GM21360 (cell line): ENCODE measurements around the gene USP32.
"Not testable (repeated sequence)": the region's sequence is repeated elsewhere in the genome, so short reads cannot be mapped to it uniquely, and the experiment has no call there.

Experiments
- ATAC-seq: cut with Tn5 transposase; IDR thresholded peaks from one replicate; pipeline ENCODE4 v1.9.1; 2021; ENCODE audit warnings: mild to moderate bottlenecking, moderate library complexity; ENCODE audit not compliant: unreplicated experiment

The USP32 gene

DNA sequence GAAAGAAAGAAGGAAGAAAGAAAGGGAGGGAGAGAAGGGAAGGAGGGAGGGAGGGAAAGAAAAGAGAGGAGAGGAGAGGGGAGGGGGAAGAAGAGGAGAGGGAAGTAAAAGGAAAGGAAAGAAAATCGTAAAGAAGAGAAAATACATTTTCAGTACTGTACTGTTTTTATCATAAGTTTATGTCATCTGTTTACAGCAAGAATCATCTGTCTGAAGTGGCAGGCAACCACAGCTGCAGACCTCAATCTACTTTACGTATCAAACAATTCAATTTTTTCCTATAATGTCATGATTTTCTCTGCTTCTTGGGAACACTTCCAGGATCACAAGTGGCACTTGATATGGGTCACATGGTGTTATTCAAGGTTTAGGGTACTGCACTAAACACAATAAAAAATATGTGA is 58.3 kb downstream of the USP32 start:
- no peak for ATAC-seq

DNA sequence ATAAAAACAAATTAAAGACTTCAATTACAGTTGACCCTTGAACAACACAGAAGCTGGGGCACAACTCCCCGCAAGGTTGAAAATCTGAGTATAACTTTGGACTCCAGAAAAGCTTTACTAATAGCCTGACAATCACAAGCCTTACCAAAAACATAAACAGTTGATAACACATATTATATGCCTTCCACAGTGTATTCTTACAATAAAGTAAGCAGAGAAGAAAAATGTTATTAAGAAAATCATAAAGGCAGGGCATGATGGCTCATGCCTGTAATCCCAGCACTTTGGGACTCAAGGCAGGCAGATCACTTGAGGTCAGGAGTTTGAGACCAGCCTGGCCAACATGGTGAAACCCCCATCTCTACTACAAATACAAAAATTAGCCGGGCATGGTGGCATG is 58.9 kb downstream of the USP32 start:
- ATAC-seq = not testable (repeated sequence)

DNA sequence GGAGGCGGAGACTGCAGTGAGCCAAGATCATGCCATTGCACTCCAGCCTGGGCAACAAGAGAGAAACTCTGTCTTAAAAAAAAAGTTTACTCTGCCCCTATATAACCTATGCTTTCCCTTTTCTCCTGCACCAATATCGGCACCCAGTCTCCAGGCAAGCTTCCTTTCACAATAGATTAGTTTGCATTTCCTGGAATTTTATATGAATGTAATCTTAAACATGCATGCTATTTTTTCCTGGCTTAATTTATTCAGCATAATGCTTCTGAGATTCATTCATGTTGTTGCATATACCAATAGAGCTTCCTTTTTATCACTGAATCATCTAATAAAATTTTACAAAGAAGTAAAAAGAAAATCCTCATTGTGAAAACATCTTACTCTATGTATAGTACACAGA is 59.4 kb downstream of the USP32 start:
- no peak for ATAC-seq

DNA sequence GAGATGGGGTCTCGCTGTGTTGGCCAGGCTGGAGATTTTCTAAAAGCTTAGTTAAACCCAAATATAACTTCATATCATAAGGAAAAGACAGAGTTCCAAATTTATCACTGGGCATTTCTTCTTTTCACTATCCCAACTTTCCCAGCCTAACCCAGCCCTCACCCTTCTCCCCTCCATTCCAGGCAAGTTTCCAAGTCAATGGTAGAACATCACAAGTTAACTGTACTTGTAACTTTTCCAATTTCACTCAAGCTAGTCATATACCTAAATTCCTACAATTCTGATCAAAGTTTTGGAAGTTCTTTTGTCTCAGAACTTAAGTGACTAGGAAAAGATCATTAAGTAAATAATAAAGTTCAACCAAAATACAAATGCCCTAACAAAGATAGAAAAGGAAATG is 61.2 kb downstream of the USP32 start:
- ATAC-seq = no peak

DNA sequence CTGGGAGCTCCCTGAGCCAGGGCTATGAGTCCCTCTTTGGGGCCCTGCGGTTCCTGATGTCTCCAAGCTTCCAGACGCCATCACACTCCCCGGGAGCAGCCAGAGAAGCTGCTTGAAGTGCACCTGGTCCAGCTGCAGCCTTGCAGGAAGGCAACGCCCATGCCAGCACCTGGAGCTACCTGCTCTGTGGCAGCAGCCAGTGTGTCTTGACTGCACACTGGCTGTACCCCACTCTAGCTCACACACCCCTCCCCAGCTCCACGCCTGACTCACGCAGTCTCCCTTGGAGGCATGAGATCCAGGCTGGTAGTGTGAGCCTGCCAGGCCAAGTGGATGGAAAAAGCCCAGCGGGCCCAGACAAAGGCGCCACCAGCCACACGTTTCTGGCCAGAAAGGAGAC is 63.3 kb downstream of the USP32 start:
- ATAC-seq = no peak

DNA sequence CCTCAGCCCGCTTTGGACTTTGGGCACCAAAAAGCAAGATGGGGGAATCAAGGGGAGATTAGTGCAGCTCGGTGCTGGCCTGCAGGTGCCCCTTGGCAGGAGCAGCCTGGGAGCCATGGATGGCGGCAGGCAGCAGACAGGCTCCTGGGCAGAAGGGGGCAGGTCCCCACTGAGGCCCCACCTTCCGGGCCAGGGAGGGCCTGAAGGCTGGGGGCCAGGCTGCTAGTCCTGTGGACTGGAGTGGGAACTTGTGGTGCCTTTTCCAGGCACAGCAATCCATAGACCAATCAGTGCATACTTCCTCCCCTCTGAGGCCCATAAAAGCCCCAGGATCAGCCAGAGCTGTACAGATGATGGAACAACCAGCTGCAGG is 64.0 kb downstream of the USP32 start:
- no peak for ATAC-seq

DNA sequence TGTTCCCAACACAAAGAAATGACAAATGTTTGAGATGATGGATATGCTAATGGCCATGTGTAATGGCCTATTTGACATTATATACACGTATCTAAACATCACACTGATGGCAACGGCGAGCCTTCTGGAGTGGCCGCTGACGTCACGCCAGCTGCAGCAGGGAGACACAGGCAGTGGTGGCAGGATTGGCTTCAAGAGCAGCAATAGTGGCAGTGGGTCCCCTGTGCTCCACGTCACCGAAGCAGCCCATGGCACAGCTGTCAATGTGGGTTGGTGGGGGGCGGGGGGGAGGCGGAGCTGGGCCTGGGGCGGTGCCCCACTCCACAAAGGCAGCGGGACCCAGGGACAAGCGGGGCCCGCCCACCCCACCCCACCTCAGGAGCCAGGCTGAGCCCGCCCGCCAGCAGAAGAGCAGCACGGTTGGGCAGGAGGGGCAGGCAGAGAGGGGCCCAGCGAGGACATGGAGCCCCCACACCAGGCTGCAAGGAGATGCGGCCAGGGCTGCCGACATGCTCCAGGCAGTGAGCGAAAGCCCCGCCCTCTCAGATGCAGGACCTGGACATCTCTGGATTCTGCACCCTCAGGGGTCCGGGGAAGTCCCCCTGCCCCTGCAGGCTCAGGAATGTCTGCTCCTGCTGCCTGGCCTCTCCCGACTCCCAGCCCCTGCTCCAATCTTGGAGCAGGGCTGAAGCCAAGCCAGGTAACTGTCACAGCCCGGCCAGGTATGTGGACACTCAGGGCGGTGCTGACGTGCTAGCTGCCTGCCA is 64.6 kb downstream of the USP32 start:
- no peak for ATAC-seq

DNA sequence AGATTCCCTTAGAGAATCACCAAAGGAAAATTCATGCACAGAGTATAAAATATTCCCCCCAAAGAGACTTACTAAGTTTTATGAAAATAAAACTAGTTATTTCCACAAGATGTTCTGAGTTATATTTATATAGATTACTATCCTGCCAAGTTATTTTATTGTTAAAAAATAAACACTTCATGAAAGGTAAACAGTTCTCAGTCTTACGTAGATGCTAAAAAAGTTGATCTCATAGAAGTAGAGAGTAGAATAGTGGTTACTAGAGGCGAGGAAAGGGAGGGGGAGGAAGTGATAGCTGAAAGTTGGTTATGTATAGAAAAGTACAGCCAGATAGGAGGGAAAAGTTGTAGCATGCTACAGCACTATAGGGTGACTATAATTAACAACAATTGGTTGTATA is 65.2 kb downstream of the USP32 start:
- no peak for ATAC-seq

DNA sequence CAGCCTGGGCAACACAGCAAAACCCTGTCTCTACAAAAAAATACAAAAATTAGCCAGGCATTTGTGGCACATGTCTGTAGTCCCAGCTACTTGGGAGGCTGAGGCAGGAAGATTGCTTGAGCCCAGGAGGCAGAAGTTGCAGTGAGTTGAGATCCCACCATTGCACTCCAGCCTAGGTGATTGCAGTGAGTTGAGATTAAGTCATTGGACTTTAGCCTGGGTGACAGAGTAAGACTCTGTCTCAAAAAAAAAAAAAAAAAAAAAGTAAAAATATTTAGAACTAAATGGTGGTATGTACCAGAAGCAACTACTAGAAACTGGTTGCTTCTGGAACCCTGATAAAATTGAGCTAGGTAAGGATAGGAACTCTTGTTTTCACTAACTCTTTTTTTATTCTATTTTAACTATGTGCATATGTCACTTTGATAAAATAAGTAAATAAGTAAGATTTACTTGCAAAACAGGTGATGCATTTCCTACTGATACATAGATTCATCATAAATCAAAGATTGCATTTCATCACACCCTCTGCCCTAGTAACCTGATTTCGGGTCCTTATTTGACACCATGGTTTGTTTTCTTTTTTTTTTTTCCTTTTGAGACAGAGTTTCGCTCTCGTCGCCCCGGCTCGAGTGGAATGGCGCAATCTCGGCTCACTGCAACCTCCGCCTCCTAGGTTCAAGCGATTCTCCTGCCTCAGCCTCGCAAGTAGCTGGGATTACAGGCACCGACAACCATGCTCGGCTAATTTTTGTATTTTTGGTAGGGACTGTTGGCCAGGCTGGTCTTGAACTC is 66.0 kb downstream of the USP32 start:
- no peak for ATAC-seq

DNA sequence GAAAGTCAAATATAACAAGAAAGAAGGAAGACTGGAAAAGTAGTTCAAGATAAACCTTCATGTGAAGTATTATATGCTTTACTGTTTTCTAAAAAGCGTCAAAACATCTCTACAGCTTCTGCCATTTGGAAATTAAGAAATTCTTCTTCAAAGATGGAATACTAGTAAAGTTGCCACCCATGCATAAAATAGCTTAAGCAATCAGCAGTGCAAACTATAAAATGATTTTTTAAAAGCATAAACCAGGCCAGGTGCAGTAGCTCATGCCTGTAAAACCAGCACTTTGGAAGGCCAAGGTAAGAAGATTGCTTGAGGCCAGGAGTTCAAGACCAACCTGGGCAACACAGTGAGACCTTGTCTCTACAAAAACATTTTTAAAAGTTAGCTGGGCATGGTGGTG is 68.2 kb downstream of the USP32 start:
- no peak for ATAC-seq

DNA sequence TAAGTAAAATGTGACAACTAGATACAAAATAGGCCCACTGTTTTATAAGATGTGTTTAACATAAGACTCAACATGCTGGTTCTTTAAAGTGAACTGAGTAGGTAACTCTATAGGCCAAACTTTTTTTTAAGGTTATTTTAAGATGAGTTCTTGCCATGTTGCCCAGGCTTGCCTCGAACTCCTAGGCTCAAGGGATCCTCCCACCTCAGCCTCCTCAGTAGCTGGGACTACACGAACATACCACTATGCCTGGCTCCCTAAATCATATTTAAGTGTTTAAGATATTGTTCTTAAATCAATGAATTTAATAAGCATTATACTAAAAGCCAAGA is 69.9 kb downstream of the USP32 start:
- no peak for ATAC-seq

DNA sequence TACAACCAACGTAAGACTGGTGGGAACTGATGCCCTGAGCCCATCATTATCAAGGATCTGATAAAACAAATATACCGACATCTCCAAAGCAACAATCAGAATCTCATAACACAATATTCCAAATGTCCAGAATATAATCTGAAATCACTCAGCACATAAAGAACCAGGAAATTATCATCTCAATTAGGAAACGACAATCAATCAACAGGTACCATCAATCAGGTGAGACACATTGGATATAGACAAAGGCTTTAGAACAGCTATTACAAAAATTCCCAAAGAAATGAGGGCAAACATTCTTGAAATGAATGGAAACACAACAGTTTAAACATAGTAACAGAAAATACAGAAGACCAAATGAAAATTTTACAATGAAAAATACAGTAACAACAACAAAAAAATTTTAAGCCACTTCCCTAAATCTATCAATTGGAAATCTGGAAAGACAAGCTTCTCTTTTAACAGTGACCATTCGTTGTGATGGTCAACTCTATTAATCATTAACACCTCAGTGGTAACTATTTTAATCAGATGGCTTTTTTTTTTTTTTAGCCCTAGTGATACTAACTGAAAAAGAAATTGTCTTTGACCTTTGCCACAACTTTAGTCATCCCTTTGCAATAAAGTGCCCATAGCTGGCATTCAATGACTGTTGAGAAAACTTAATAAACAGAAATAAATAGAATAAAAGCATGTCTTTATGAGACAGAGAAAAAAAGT is 70.4 kb downstream of the USP32 start:
- no peak for ATAC-seq

DNA sequence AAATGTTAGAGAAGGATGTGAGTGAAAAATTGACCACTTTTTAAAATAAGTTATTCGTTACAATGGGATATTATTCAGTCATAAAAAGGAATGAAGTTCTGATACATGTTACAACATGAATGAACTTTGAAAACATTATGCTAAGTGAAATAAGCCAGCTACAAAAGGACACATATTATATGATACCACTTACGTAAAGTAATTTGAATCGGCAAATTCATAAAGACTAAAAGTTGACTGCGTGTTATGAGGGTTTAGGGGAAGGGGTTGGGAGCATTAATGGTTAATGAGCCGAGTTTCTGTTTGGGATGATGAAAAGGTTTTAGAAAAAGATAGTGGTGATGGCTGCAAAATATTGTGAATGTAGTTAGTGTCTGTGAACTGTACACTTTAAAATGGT is 73.1 kb downstream of the USP32 start:
- ATAC-seq = no peak

DNA sequence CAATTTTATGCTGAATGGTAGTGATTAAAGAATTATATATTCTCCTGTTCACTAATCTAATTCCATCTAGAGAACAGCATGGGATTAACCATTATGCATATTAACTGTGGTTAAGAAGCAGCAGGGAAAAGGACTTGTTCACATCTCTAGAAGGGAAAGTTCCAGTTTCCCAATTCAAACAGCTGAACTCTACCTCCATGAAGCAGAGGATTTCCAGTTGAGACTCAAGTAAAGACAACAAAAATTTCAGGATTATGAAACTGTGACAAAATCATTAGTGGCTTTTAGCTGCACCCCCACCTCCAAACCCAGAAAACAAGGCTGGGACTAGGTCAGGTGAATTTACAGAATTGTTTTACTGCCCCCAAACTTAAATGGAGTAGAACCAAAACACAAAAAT is 73.6 kb downstream of the USP32 start:
- no peak for ATAC-seq

DNA sequence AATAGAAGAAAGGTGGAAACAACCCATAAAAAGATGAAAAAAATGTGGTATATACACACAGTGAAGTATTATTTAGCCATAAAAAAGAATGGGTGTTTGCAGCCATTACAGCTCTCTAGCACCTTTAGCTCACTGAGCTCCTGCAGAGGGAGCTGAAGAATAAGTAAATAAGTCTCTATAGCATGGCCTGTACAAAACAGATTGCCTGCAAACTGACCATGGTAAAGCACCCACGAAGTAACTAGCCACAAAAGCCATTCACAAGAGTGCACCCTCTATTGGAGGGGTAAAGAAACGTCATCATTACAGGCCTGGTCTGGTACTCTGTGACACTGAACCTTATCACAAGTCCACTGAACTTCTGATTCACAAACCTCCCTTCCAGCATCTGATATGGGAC is 76.3 kb downstream of the USP32 start:
- no peak for ATAC-seq

DNA sequence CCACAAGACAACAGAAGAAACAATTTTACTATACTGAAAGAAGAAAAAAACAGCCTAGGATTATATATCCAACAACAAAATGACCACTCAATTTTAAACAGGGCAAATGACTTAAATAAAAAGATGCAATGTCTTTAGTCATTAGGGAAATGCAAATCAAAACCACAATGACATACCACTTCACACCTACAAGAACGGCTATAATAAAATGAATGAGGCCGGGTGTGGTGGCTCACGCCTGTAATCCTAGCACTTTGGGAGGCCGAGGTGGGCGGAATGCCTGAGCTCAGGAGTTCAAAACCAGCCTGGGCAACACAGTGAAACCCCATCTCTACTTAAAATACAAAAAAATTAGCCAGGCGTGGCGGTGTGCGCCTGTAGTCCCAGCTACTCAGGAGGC is 77.0 kb downstream of the USP32 start:
- not testable (repeated sequence) for ATAC-seq

DNA sequence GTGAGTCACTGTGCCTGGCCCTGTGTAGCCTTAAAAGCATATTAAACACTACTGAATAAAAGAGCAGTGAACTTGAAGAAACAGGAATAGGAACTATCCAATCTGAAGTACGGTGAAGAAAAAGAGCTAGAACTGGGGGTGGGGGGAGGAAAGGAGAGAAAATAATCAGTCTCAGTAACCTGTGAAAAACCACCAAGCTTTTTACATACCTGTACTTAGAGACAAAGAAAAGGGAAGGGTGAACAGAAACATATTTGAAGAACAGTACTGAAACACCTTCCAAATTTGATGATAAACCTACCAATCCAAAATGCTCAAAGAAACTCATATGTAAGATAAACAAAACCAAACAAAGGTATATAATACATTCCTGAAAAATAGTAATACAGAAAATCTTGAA is 77.5 kb downstream of the USP32 start:
- no peak for ATAC-seq

DNA sequence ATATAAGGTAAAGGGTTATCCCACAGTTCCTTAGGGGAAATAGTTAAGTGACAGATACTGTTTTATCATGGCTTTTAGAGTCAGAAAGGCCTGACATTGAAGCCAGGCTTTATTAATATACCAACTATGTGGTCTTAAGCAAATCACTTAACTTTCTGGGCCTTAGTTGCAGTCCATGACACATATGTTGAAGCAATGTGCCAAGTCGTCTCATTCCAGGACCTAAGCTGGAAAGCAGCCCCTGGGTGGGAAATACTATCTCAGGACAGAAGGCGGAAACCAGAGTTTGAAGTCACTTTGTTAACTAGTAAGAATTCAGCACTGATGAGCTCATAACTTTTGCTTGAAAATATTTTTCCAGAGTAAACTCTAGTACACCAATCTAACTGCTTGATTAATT is 80.0 kb downstream of the USP32 start:
- ATAC-seq = no peak

DNA sequence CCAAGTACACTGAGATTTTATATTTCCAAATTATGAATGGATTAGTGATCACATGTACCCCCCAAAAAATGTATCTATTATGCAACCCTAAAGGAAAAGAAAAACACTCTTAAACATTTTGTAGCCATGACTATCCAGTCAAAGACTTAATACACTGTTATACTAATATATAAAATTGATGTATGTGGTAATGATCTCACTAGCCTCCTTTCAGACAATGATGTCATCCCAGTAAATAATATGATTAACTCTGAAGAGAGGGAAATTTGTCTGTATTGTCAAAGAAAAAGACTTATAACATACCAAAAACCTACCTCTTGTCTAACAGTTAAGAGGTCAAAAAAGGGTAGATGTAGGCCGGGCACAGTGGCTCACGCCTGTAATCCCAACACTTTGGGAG is 80.7 kb downstream of the USP32 start:
- ATAC-seq = no peak

DNA sequence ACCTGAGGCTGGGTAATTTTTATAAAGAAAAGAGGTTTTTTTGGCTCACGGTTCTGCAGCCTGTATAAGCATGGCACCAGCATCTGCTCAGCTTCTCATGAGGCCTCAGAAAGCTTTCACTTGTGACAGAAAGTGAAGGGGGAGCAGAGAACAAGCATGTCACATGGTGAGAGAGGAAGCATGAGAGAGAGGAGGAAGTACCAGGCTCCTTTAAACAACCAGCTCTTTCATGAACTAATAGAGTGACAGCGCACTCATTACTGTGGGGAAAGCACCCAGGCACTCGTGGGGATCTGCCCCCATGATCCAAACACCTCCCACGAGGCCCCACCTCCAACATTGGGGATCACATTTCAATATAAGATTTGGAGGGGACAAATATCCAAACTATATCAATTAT is 86.8 kb downstream of the USP32 start:
- ATAC-seq = peak; percentile 90

DNA sequence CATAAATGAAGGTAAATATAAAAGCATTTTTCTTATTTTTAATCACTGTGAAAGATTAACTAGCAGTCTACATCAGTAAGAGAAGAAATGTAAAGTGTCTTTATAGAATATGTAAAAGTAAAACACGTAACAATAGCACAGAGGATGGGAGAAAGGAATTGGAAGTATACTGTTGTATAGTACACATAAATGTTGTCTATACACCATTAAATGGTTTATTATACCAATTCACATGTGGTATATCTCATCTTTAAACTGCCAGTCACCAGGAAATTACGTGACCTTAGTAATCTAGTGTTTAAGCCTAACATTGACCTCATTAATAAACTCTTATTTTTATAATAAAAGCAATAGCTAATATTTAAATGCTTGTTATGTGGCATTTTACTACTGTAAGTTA is 87.4 kb downstream of the USP32 start:
- ATAC-seq = no peak
